ENCODE results near the gene SOX15.
A peak's percentile ranks its signal among the peaks of the same experiment; 100 is the strongest.

DNA sequence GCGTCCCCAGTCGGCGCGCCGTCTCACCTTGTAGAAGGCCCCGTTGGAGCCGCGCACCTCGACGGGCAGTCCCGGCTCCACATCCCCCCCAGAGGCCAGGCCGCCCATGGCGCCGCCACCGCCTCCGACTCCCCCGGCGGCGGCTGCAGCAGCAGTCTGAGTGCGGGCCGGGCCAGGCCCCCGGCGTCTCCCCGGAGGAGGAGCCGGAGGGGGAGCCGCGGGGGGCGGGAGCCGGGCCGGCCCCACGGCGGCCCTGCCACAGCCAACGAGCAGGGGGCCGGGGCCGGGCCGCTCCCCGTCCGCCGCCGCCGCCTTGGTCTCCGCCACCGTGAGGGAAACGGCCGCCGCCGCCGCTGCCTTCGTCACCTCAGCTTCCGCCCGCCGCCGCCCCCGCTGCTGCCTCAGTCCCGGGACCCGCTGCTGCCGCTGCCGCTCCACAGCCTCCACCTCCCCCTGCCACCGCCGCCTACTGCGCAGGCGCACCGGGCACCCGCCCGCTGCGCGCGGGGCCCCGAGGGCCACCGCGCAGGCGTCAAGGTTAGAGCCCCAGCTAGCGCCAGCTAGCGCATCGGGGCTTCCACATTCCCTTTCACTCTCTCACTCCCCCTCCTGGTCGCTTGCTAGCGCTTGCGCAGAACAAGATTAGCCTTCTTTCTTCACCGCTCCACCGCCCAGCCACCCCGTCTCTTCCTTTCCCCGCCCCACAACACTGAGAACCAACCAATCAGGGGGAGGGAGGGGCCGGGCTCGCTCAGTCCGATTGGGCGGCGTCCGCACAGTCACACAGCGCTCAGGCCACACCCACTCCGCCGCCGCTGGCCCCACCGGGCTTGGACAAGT is 24.8 kb upstream of the SOX15 start, which contains the start of gene FXR2:
- TF ChIP-seq CTCF (IDR thresholded peaks at IDR 0.05) (peak; percentile 38 to 70 (median 61)), POLR2A (IDR thresholded peaks at IDR 0.05) (peak; percentile 36)

All from testis (tissue), 2 donors.